ENCODE measurements around the gene KRTAP12-4.

- TF ChIP-seq CTCF (IDR thresholded peaks at IDR 0.05) (no peak), ZFX (IDR thresholded peaks at IDR 0.05; ENCODE audit: borderline replicate concordance) (no peak)
Measured at GRCh38 chr21:44697811-44698734, 43.6 kb upstream of the KRTAP12-4 start.
